OCI-LY7 (cell line): ENCODE results near the gene TGIF2LY. TPM values are rescaled to one million over a fixed set of nuclear protein-coding genes. Genes with fewer than 3 reads are reported as not detected.
"Not testable (repeated sequence)": the region's sequence is repeated elsewhere in the genome, so short reads cannot be mapped to it uniquely, and the experiment has no call there.

Source experiments
- Bru-seq: library from RNA; stranded (reverse); fragments of 400-500 nt; gene quantifications from one replicate; lab custom pipeline; 2021; lab: Mats Ljungman, UMichigan
- BruChase-seq, 2 experiments: library from RNA; stranded (reverse); fragments of 400-500 nt; gene quantifications; one replicate each; lab custom pipeline; 2021; lab: Mats Ljungman, UMichigan
- BruUV-seq: library from RNA; stranded (reverse); fragments of 400-500 nt; replicated peaks from 2 replicates; lab custom pipeline; 2021; lab: Mats Ljungman, UMichigan
- CTCF ChIA-PET: fragments of 300-600 bp; sonication (Branson Sonifier 250); formaldehyde crosslinking; loops from one replicate; lab custom pipeline; 2022; ENCODE audit warnings: antibody characterized with exemption; ENCODE audit not compliant: unreplicated experiment; lab: Charles Lee
- POLR2A ChIA-PET: fragments of 300-600 bp; sonication (Branson Sonifier 250); formaldehyde crosslinking; loops from one replicate; lab custom pipeline; 2022; ENCODE audit warnings: antibody characterized with exemption; lab: Charles Lee
- DNase-seq: peaks from one replicate; pipeline ENCODE4 v3.0.0-alpha.2; 2015; ENCODE audit warnings: low spot score
- H2AFZ ChIP-seq: fragments of 200-600 bp; sonication (generic), shearing (Covaris generic); 2 replicates; pipeline ENCODE4 v1.6.1; 2014; ENCODE audit warnings: mild to moderate bottlenecking, antibody characterized with exemption, low read length, moderate library complexity
- H3K27ac ChIP-seq: fragments of 200-600 bp; sonication (generic); 2 replicates; pipeline ENCODE4 v1.5.1; 2014; ENCODE audit warnings: mixed run types, low read depth, mild to moderate bottlenecking, moderate library complexity, low read length, inconsistent platforms; ENCODE audit not compliant: poor library complexity, severe bottlenecking
- H3K36me3 ChIP-seq: fragments of 200-600 bp; sonication (generic); 2 replicates; pipeline ENCODE4 v1.6.1; 2014; ENCODE audit warnings: mild to moderate bottlenecking, antibody characterized with exemption, low read length, moderate library complexity, mixed read lengths; ENCODE audit not compliant: insufficient read depth
- H3K4me1 ChIP-seq: fragments of 200-600 bp; sonication (generic); 2 replicates; pipeline ENCODE4 v1.5.1; 2014; ENCODE audit warnings: mild to moderate bottlenecking, low read length; ENCODE audit not compliant: insufficient read depth, poor library complexity, severe bottlenecking
- H3K4me2 ChIP-seq: fragments of 200-600 bp; sonication (generic); 2 replicates; pipeline ENCODE4 v1.6.1; 2014; ENCODE audit warnings: mild to moderate bottlenecking, low read length
- H3K4me3 ChIP-seq: fragments of 200-600 bp; sonication (generic); 2 replicates; pipeline ENCODE4 v1.5.1; 2014; ENCODE audit warnings: mild to moderate bottlenecking, low read depth, low read length; ENCODE audit not compliant: poor library complexity, severe bottlenecking
- H3K79me2 ChIP-seq: fragments of 200-600 bp; sonication (generic); 2 replicates; pipeline ENCODE4 v1.6.1; 2016; ENCODE audit warnings: low read depth, mild to moderate bottlenecking, low read length, moderate library complexity, mixed read lengths; ENCODE audit not compliant: insufficient read depth
- H3K9me2 ChIP-seq: fragments of 200-600 bp; sonication (generic); 2 replicates; pipeline ENCODE4 v1.6.1; 2016; ENCODE audit warnings: mild to moderate bottlenecking, low read length, mixed read lengths; ENCODE audit not compliant: insufficient read depth
- H3K9me3 ChIP-seq: fragments of 200-600 bp; sonication (generic); 2 replicates; pipeline ENCODE4 v1.6.1; 2014; ENCODE audit warnings: mild to moderate bottlenecking, mixed run types, low read length, mixed read lengths
- H4K20me1 ChIP-seq: fragments of 200-600 bp; sonication (generic); 2 replicates; pipeline ENCODE4 v1.6.1; 2014; ENCODE audit warnings: mild to moderate bottlenecking, antibody characterized with exemption, low read length, moderate library complexity, mixed read lengths; ENCODE audit not compliant: insufficient read depth
- intact Hi-C: fragments of 100-400 bp; cut with micrococcal nuclease; formaldehyde crosslinking; loops from one replicate; pipeline ENCODE4 v1.10.0; 2022; ENCODE audit not compliant: unreplicated experiment
- long read RNA-seq: library from polyadenylated mRNA; stranded (forward); transcript quantifications from one replicate; pipeline ENCODE4 v2.0.0, GENCODE V29; 2022
- small RNA-seq: library from RNA; depleted of rRNA; stranded (forward); fragments of <200 nt; gene quantifications from one replicate; pipeline ENCODE3, GENCODE V24; 2014
- total RNA-seq, 2 experiments: library from RNA; depleted of rRNA in 1 of 2; stranded (reverse); fragments of >200 nt in 1 of 2; shearing (Covaris generic) in 1 of 2; gene quantifications; 2 replicates each; pipeline ENCODE4 v1.2.3, GENCODE V29; 2014 to 2022

Gene TGIF2LY
- total RNA-seq (2014; rRNA removed; shearing (Covaris generic)), result not detected in 2 replicates
- total RNA-seq (2022), result not detected in 2 replicates
- not detected for Bru-seq, nascent RNA
- BruChase-seq, experiment 1, labeled RNA remaining after a 6-hour chase, result not detected
- not detected for BruChase-seq, experiment 2, labeled RNA remaining after a 2-hour chase
- long read RNA-seq, result 0 reads

- intact Hi-C loops, H3K79me2 ChIP-seq, POLR2A ChIA-PET, H4K20me1 ChIP-seq, H3K9me3 ChIP-seq, CTCF ChIA-PET, H3K4me3 ChIP-seq, BruUV-seq, DNase-seq, H3K9me2 ChIP-seq, H3K27ac ChIP-seq, H2AFZ ChIP-seq, H3K36me3 ChIP-seq, H3K4me2 ChIP-seq, H3K4me1 ChIP-seq: not testable (repeated sequence)
These were observed at the start of gene TGIF2LY for GRCh38 chrY:3578767-3579166. TGIF2LY (plus strand) TSS chrY:3579067; CDS start chrY:3579245, 178 bp downstream.

Small RNA genes within 50 kb of the gene (small RNA-seq; reads per million reads assigned to genes)
- gene PRRC2CP1, result not detected
